ENCODE measurements around the gene RFNG. TPM values are rescaled to one million over a fixed set of nuclear protein-coding genes. Genes with fewer than 3 reads are reported as not detected.

The RFNG gene
- 8.1 TPM for total RNA-seq
- polyA plus RNA-seq: 45.4 TPM
- long read RNA-seq, donor 1: 0 reads
- long read RNA-seq, donor 2, transcript RFNG-201 (8 exons, 1,828 nt): major isoform, 6 of 363 reads
- long read RNA-seq, donor 2, transcript RFNG-209 (1 exons, 2,886 nt): major isoform, 6 of 363 reads
- long read RNA-seq, donor 2, partial matches to known transcripts: 291 of 363 reads
- long read RNA-seq, donor 2, other reads (novel, unspliced or antisense): 59 of 363 reads
- long read RNA-seq, donor 3, transcript RFNG-209 (1 exons, 2,886 nt): major isoform, 10 of 14 reads
- long read RNA-seq, donor 3, partial matches to known transcripts: 0 of 14 reads
- long read RNA-seq, donor 3, other reads (novel, unspliced or antisense): 0 of 14 reads
- long read RNA-seq, donor 4, transcript RFNG-209 (1 exons, 2,886 nt): major isoform, 9 of 10 reads
- long read RNA-seq, donor 4, partial matches to known transcripts: 0 of 10 reads
- long read RNA-seq, donor 4, other reads (novel, unspliced or antisense): 0 of 10 reads
- long read RNA-seq, donor 5, transcript RFNG-201 (8 exons, 1,828 nt): minor isoform, 7 of 122 reads
- long read RNA-seq, donor 5, transcript RFNG-209 (1 exons, 2,886 nt): major isoform, 12 of 122 reads
- long read RNA-seq, donor 5, partial matches to known transcripts: 67 of 122 reads
- long read RNA-seq, donor 5, other reads (novel, unspliced or antisense): 31 of 122 reads
- long read RNA-seq, donor 6, transcript RFNG-209 (1 exons, 2,886 nt): major isoform, 6 of 12 reads
- long read RNA-seq, donor 6, transcript RFNG-201 (8 exons, 1,828 nt): minor isoform, 5 of 12 reads
- long read RNA-seq, donor 6, partial matches to known transcripts: 0 of 12 reads
- long read RNA-seq, donor 6, other reads (novel, unspliced or antisense): 0 of 12 reads
- long read RNA-seq, donor 7, transcript RFNG-209 (1 exons, 2,886 nt): major isoform, 8 of 10 reads
- long read RNA-seq, donor 7, partial matches to known transcripts: 0 of 10 reads
- long read RNA-seq, donor 7, other reads (novel, unspliced or antisense): 0 of 10 reads
- long read RNA-seq, donor 8, transcript RFNG-209 (1 exons, 2,886 nt): major isoform, 5 of 10 reads
- long read RNA-seq, donor 8, transcript RFNG-201 (8 exons, 1,828 nt): major isoform, 5 of 10 reads
- long read RNA-seq, donor 8, partial matches to known transcripts: 0 of 10 reads
- long read RNA-seq, donor 8, other reads (novel, unspliced or antisense): 0 of 10 reads
- long read RNA-seq, donor 9, partial matches to known transcripts: 0 of 7 reads
- long read RNA-seq, donor 9, other reads (novel, unspliced or antisense): 0 of 7 reads
- long read RNA-seq, donor 10, transcript RFNG-201 (8 exons, 1,828 nt): major isoform, 7 of 77 reads
- long read RNA-seq, donor 10, partial matches to known transcripts: 62 of 77 reads
- long read RNA-seq, donor 10, other reads (novel, unspliced or antisense): 6 of 77 reads

GRCh38 chr17:82051776-82052637 lies at the start of gene RFNG, which contains the start of gene GPS1:
RFNG (minus strand) TSS chr17:82051811; CDS start chr17:82051766, 45 bp downstream.
GPS1 (plus strand) TSS chr17:82051898; CDS start chr17:82051932, 34 bp downstream.
- no peaks in the 10 kb centered on the region for H3K27me3 ChIP-seq (ENCODE audit: control insufficient read depth in 2 of 2, insufficient read depth in 1 of 2, low read length in 1 of 2)
- peak in 7 of 9 donors; percentile 30 to 86 (median 64) for DNase-seq (ENCODE audit: low read depth in 6 of 9, low spot score in 9 of 9)
- no peaks in the 10 kb centered on the region for H3K9me3 ChIP-seq (ENCODE audit: control insufficient read depth in 2 of 2, insufficient read depth in 1 of 2, low read length in 1 of 2)
- H3K36me3 ChIP-seq (ENCODE audit: control insufficient read depth in 2 of 2, insufficient read depth in 2 of 2, low read length in 1 of 2): peaks cover 48 to 58% of the 10 kb centered on the region in 2 donors
- peak within 1 kb of the TSS; percentile 74 to 94 for H3K4me3 ChIP-seq (ENCODE audit: low read length in 2 of 2)
- peak within 1 kb of the TSS in 1 of 2 donors; percentile 36 for H3K27ac ChIP-seq (ENCODE audit: low read depth in 1 of 2, low read length in 1 of 2)
- H3K4me1 ChIP-seq (ENCODE audit: control insufficient read depth in 2 of 2, insufficient read depth in 2 of 2, low read length in 2 of 2): peaks cover 16 to 22% of the 10 kb centered on the region in 2 donors
- under 1% methylated on average over 94 of the region's 94 CpGs for WGBS

GRCh38 chr17:82101301-82101715 lies 49.7 kb upstream of the RFNG start:
- Histone ChIP-seq H3K9me3 (ENCODE audit: control insufficient read depth in 2 of 2, insufficient read depth in 1 of 2, low read length in 1 of 2) (peaks cover 0 to 5% of the 10 kb centered on the region in 2 donors), H3K36me3 (ENCODE audit: control insufficient read depth in 2 of 2, insufficient read depth in 2 of 2, low read length in 1 of 2) (peaks cover 8 to 14% of the 10 kb centered on the region in 2 donors), H3K4me1 (ENCODE audit: control insufficient read depth in 2 of 2, insufficient read depth in 2 of 2, low read length in 2 of 2) (peaks cover 39 to 65% of the 10 kb centered on the region in 2 donors), H3K4me3 (ENCODE audit: low read length in 2 of 2) (no peak overlapping the region), H3K27ac (ENCODE audit: low read depth in 1 of 2, low read length in 1 of 2) (peak overlapping the region in 1 of 2 donors; percentile 7), H3K27me3 (ENCODE audit: control insufficient read depth in 2 of 2, insufficient read depth in 1 of 2, low read length in 1 of 2) (no peaks in the 10 kb centered on the region)
- DNase-seq (ENCODE audit: low read depth in 6 of 9, low spot score in 9 of 9): no peak
- WGBS: 88% methylated on average over 10 of the region's 10 CpGs

GRCh38 chr17:82100502-82101298 lies 49.1 kb upstream of the RFNG start:
- peaks cover 0 to 5% of the 10 kb centered on the region in 2 donors for H3K9me3 ChIP-seq (ENCODE audit: control insufficient read depth in 2 of 2, insufficient read depth in 1 of 2, low read length in 1 of 2)
- WGBS: 90% methylated on average over 35 of the region's 35 CpGs
- H3K27ac ChIP-seq (ENCODE audit: low read depth in 1 of 2, low read length in 1 of 2): peak overlapping the region; percentile 48 to 86
- peaks cover 14 to 20% of the 10 kb centered on the region in 2 donors for H3K36me3 ChIP-seq (ENCODE audit: control insufficient read depth in 2 of 2, insufficient read depth in 2 of 2, low read length in 1 of 2)
- DNase-seq (ENCODE audit: low read depth in 6 of 9, low spot score in 9 of 9): no peak
- peaks cover 37 to 61% of the 10 kb centered on the region in 2 donors for H3K4me1 ChIP-seq (ENCODE audit: control insufficient read depth in 2 of 2, insufficient read depth in 2 of 2, low read length in 2 of 2)
- H3K27me3 ChIP-seq (ENCODE audit: control insufficient read depth in 2 of 2, insufficient read depth in 1 of 2, low read length in 1 of 2): no peaks in the 10 kb centered on the region
- H3K4me3 ChIP-seq (ENCODE audit: low read length in 2 of 2): no peak overlapping the region

- peaks cover 28 to 32% of the 10 kb centered on the region in 2 donors for H3K36me3 ChIP-seq (ENCODE audit: control insufficient read depth in 2 of 2, insufficient read depth in 2 of 2, low read length in 1 of 2)
- peak overlapping the region; percentile 64 to 89 for H3K4me3 ChIP-seq (ENCODE audit: low read length in 2 of 2)
- WGBS: 6% methylated on average over 80 of the region's 80 CpGs
- H3K4me1 ChIP-seq (ENCODE audit: control insufficient read depth in 2 of 2, insufficient read depth in 2 of 2, low read length in 2 of 2): peaks cover 31 to 49% of the 10 kb centered on the region in 2 donors
- H3K27me3 ChIP-seq (ENCODE audit: control insufficient read depth in 2 of 2, insufficient read depth in 1 of 2, low read length in 1 of 2): no peaks in the 10 kb centered on the region
- H3K9me3 ChIP-seq (ENCODE audit: control insufficient read depth in 2 of 2, insufficient read depth in 1 of 2, low read length in 1 of 2): peaks cover 0 to 5% of the 10 kb centered on the region in 2 donors
- peak overlapping the region; percentile 86 to 96 for H3K27ac ChIP-seq (ENCODE audit: low read depth in 1 of 2, low read length in 1 of 2)
- peak in 3 of 9 donors; percentile 37 to 64 (median 43) for DNase-seq (ENCODE audit: low read depth in 6 of 9, low spot score in 9 of 9)
Observed at GRCh38 chr17:82098939-82099763, 47.5 kb upstream of the RFNG start.

- Histone ChIP-seq H3K4me1 (ENCODE audit: control insufficient read depth in 2 of 2, insufficient read depth in 2 of 2, low read length in 2 of 2) (peaks cover 31 to 41% of the 10 kb centered on the region in 2 donors), H3K36me3 (ENCODE audit: control insufficient read depth in 2 of 2, insufficient read depth in 2 of 2, low read length in 1 of 2) (peaks cover 36 to 40% of the 10 kb centered on the region in 2 donors), H3K27me3 (ENCODE audit: control insufficient read depth in 2 of 2, insufficient read depth in 1 of 2, low read length in 1 of 2) (no peaks in the 10 kb centered on the region), H3K9me3 (ENCODE audit: control insufficient read depth in 2 of 2, insufficient read depth in 1 of 2, low read length in 1 of 2) (peaks cover 0 to 5% of the 10 kb centered on the region in 2 donors), H3K27ac (ENCODE audit: low read depth in 1 of 2, low read length in 1 of 2) (peak within 1 kb of the TSS; percentile 86 to 96), H3K4me3 (ENCODE audit: low read length in 2 of 2) (peak within 1 kb of the TSS; percentile 64 to 89)
- peak in 8 of 9 donors; percentile 76 to 94 (median 84) for DNase-seq (ENCODE audit: low read depth in 6 of 9, low spot score in 9 of 9)
- WGBS: under 1% methylated on average over 124 of the region's 124 CpGs
Observed at GRCh38 chr17:82098169-82098938, 46.7 kb upstream of the RFNG start, which contains the start of gene FASN. FASN (minus strand) TSS chr17:82098236; CDS start chr17:82096445, 1,791 bp downstream.

GRCh38 chr17:82097919-82098168 lies 46.2 kb upstream of the RFNG start:
- Histone ChIP-seq H3K4me1 (ENCODE audit: control insufficient read depth in 2 of 2, insufficient read depth in 2 of 2, low read length in 2 of 2) (peaks cover 31 to 41% of the 10 kb centered on the region in 2 donors), H3K9me3 (ENCODE audit: control insufficient read depth in 2 of 2, insufficient read depth in 1 of 2, low read length in 1 of 2) (peaks cover 0 to 5% of the 10 kb centered on the region in 2 donors), H3K27me3 (ENCODE audit: control insufficient read depth in 2 of 2, insufficient read depth in 1 of 2, low read length in 1 of 2) (no peaks in the 10 kb centered on the region), H3K27ac (ENCODE audit: low read depth in 1 of 2, low read length in 1 of 2) (peak overlapping the region; percentile 60 to 87), H3K4me3 (ENCODE audit: low read length in 2 of 2) (peak overlapping the region; percentile 56 to 89), H3K36me3 (ENCODE audit: control insufficient read depth in 2 of 2, insufficient read depth in 2 of 2, low read length in 1 of 2) (peaks cover 41 to 45% of the 10 kb centered on the region in 2 donors)
- under 1% methylated on average over 36 of the region's 36 CpGs for WGBS
- no peak for DNase-seq (ENCODE audit: low read depth in 6 of 9, low spot score in 9 of 9)
